RWPE1 (cell line): Measurements from ENCODE around the gene CNFN.

ENCODE experiments used
- CTCF ChIA-PET: fragments of 350-600 bp; sonication (Branson Sonifier 250); formaldehyde crosslinking; extraction: SDS; loops from one replicate; lab custom pipeline; 2021; lab: Yijun Ruan, JAX
- POLR2A ChIA-PET: fragments of 400-600 bp; formaldehyde crosslinking; extraction: SDS; loops from one replicate; lab custom pipeline; 2020; ENCODE audit warnings: antibody characterized with exemption; ENCODE audit not compliant: low non-redundant PET; lab: Yijun Ruan, JAX
- DNase-seq: peaks from one replicate; pipeline ENCODE4 v3.0.0; 2012; ENCODE audit warnings: low spot score
- H3K27ac ChIP-seq: fragments of 450-650 bp; 2 replicates; pipeline ENCODE4 v1.5.1; 2017
- TF ChIP-seq, protein P1 (sequence below): fragments of 450-650 bp; conservative IDR thresholded peaks from 2 replicates; pipeline ENCODE4 v1.5.1; 2017; ENCODE audit warnings: low read depth, mild to moderate bottlenecking

Gene CNFN

DNA sequence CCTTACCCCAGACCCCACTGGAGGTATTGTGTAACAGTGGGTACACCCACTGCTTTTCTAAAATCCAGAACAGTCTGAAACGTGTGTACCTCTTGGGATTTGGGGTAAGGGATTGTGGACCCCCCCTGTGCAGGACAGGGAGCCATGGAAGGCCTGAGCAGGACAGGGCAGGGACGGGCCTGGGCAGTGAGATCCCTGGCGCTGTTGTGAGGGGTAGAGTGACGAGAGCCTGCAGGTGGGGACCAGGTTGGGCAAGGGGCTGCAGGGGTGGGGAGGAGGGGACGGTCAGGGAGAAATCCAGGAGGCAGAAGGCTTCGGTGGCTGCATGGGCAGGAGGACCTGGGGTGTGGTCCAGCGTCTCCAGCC, 28.6 kb downstream of the CNFN start:
- POLR2A ChIA-PET: no interaction called here
- H3K27ac ChIP-seq: no peak overlapping the region
- CTCF ChIA-PET: no interaction called here
- DNase-seq: no peak
- TF ChIP-seq, protein P1, sequence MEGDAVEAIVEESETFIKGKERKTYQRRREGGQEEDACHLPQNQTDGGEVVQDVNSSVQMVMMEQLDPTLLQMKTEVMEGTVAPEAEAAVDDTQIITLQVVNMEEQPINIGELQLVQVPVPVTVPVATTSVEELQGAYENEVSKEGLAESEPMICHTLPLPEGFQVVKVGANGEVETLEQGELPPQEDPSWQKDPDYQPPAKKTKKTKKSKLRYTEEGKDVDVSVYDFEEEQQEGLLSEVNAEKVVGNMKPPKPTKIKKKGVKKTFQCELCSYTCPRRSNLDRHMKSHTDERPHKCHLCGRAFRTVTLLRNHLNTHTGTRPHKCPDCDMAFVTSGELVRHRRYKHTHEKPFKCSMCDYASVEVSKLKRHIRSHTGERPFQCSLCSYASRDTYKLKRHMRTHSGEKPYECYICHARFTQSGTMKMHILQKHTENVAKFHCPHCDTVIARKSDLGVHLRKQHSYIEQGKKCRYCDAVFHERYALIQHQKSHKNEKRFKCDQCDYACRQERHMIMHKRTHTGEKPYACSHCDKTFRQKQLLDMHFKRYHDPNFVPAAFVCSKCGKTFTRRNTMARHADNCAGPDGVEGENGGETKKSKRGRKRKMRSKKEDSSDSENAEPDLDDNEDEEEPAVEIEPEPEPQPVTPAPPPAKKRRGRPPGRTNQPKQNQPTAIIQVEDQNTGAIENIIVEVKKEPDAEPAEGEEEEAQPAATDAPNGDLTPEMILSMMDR: no peak

DNA sequence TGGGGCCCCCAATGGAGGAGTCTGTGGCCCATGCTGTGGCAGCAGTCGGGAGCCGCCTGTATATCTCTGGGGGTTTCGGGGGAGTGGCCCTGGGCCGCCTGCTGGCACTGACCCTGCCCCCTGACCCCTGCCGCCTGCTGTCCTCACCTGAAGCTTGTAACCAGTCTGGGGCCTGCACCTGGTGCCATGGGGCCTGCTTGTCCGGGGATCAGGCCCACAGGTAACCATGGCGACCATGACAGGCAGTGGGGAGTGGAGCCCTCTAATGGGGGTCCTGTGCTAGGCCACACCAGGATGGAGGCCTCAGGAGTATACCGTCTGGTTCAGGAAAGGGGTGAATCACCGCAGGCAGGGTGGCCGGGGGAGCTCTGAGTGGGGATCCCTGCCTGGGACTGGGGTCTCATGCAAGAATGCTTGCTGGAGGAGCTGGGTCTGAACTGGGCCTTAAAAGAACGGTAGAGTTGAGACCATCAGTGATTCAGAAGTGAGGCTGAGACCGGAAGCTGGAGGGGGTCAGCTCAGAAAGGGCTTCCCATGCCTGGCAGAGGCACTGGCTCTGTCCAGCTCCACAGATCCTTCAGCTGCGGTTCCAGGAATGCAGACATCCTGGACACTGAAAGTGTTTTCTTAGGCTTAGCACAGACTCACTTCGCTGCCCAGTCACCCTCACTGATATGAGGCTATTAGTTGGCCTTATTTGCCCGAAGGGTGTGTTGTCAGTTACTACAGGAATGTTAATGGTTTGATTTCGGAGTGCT, 29.1 kb downstream of the CNFN start:
- TF ChIP-seq, protein P1: no peak
- ChIA-PET CTCF (no interaction called here), POLR2A (no interaction called here)
- DNase-seq: no peak
- no peak overlapping the region for H3K27ac ChIP-seq

DNA sequence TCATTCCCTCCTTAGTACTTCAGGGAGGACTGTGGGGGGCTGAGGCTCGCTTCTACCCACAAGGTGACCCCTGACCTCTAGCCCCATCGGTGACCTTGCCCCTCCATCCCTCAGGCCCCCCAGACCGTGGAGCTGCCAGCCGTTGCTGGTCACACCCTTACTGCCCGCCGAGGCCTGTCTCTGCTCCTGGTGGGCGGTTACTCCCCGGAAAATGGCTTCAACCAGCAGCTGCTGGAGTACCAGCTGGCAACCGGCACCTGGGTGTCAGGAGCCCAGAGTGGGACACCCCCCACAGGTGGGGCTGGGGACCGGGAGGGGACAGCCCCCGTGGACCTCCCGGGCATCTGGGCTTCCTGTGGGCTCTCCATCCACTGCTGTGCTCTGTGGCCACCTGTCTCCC, 32.8 kb downstream of the CNFN start:
- ChIA-PET CTCF (interaction anchor here (0.7 kb wide), 1 partner anchor 64 kb away, joined by 3 read pairs; no protein-coding TSS in a partner anchor), POLR2A (no interaction called here)
- TF ChIP-seq, protein P1: no peak
- no peak overlapping the region for H3K27ac ChIP-seq
- no peak for DNase-seq

DNA sequence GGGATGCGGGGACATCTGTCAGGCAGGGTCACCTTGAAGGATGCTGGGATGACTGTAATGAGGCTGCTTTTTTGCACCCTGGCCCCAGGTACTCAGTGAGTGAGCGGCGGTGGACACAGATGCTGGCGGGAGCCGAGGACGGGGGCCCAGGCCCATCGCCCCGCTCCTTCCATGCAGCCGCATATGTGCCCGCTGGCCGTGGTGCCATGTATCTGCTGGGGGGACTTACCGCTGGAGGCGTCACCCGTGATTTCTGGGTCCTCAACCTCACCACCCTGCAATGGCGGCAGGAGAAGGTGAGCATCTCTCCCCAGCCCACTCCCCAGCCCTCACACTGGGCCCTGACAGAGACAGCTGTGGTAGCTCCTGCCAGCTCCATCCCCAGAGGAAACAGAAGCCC, 33.4 kb downstream of the CNFN start:
- ChIA-PET CTCF (no interaction called here), POLR2A (no interaction called here)
- TF ChIP-seq, protein P1: no peak
- H3K27ac ChIP-seq: no peak overlapping the region
- DNase-seq: no peak

DNA sequence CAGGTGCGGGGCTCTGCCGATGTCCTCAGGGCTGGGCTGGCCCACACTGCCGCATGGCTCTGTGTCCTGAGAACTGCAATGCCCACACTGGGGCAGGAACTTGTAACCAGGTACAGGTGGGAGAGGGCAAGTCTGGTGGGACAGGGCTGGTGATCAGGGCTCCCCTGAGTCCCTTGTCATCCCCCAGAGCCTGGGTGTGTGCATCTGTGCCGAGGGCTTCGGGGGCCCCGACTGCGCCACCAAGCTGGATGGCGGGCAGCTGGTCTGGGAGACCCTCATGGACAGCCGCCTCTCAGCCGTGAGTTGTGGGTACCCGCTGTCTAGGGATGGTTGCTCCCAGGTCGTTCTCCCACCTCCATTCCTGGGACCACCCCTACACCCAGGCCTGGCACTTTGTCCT, 34.2 kb downstream of the CNFN start:
- no peak overlapping the region for H3K27ac ChIP-seq
- CTCF ChIA-PET: interaction anchor here (0.5 to 0.6 kb wide), 2 partner anchors 112 to 563 kb away, joined by 3 read pairs; no protein-coding TSS in a partner anchor
- POLR2A ChIA-PET: no interaction called here
- DNase-seq: no peak
- TF ChIP-seq, protein P1: no peak

DNA sequence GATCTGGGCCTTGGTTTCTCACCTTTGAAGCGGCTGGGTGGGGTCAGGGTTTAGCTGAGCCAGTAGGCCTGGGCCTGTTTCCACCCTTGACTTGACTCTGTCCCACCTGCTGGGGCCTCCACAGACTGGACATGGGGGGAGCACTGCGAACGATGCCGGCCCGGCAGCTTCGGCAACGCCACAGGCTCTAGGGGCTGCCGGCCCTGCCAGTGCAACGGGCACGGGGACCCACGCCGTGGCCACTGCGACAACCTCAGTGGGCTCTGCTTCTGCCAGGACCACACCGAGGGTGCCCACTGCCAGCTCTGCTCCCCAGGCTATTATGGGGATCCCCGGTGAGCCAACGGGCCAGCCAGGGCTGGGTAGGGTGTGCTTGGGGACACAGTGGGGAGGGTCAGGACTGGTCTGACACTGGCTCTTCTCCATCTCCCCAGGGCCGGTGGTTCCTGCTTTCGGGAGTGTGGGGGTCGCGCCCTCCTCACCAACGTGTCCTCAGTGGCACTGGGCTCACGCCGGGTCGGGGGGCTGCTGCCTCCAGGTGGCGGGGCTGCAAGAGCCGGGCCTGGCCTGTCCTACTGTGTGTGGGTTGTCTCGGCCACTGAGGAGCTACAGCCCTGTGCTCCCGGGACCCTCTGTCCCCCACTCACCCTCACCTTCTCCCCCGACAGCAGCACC, 36.6 kb downstream of the CNFN start:
- CTCF ChIA-PET: no interaction called here

More for the DNA sequence above, 36.6 kb downstream of the CNFN start:
- no peak overlapping the region for H3K27ac ChIP-seq
- TF ChIP-seq, protein P1: no peak
- no peak for DNase-seq
- POLR2A ChIA-PET: no interaction called here
